Astrocyte (in vitro differentiated cells and primary cell): ENCODE results near the gene NECTIN1. TPM values are rescaled to one million over a fixed set of nuclear protein-coding genes. Genes with fewer than 3 reads are reported as not detected.
A peak's percentile ranks its signal among the peaks of the same experiment; 100 is the strongest.

Experiments used
- DNase-seq: peaks from one replicate; pipeline ENCODE4 v3.0.0-alpha.2; 2010; ENCODE audit warnings: low read depth
- FAIRE-seq: peaks from 2 replicates; lab custom pipeline; 2011; peaks lifted over from hg19 to GRCh38; lab: Jason Lieb, UNC
- H2AFZ ChIP-seq: 2 replicates; pipeline ENCODE4 v1.6.0; 2012; ENCODE audit warnings: low read depth, low read length, inconsistent platforms
- H3K27ac ChIP-seq: 2 replicates; pipeline ENCODE4 v1.5.1; 2011; ENCODE audit warnings: low read depth, low read length, inconsistent platforms
- H3K27me3 ChIP-seq: 2 replicates; pipeline ENCODE4 v1.6.0; 2011; ENCODE audit warnings: low read length, inconsistent platforms; ENCODE audit not compliant: insufficient read depth
- H3K36me3 ChIP-seq: 2 replicates; pipeline ENCODE4 v1.5.1; 2011; ENCODE audit warnings: low read length, inconsistent platforms; ENCODE audit not compliant: insufficient read depth
- H3K4me1 ChIP-seq: 2 replicates; pipeline ENCODE4 v1.5.1; 2011; ENCODE audit warnings: low read length, inconsistent platforms; ENCODE audit not compliant: insufficient read depth
- H3K4me2 ChIP-seq: 2 replicates; pipeline ENCODE4 v1.6.0; 2012; ENCODE audit warnings: low read length, inconsistent platforms
- H3K4me3 ChIP-seq: 2 replicates; pipeline ENCODE4 v1.5.1; 2011; ENCODE audit warnings: low read depth, mild to moderate bottlenecking, low read length, inconsistent platforms; ENCODE audit not compliant: insufficient read depth
- H3K79me2 ChIP-seq: 2 replicates; pipeline ENCODE4 v1.6.0; 2012; ENCODE audit warnings: mild to moderate bottlenecking, low read length, inconsistent platforms; ENCODE audit not compliant: insufficient read depth
- H3K9ac ChIP-seq: 2 replicates; pipeline ENCODE4 v1.6.0; 2012; ENCODE audit warnings: mild to moderate bottlenecking, low read length, inconsistent platforms
- H3K9me3 ChIP-seq: 2 replicates; pipeline ENCODE4 v1.5.1; 2012; ENCODE audit warnings: low read depth, mild to moderate bottlenecking, low read length, inconsistent platforms; ENCODE audit not compliant: insufficient read depth
- H4K20me1 ChIP-seq: 2 replicates; pipeline ENCODE4 v1.6.0; 2012; ENCODE audit warnings: low read length, inconsistent platforms; ENCODE audit not compliant: insufficient read depth
- H3K27ac Mint-ChIP-seq: one replicate; pipeline ENCODE4 v1.8.0; 2021; ENCODE audit warnings: mild to moderate bottlenecking, mixed read lengths; ENCODE audit not compliant: unreplicated experiment
- H3K27me3 Mint-ChIP-seq: one replicate; pipeline ENCODE4 v1.8.0; 2021; ENCODE audit warnings: low read depth, mixed read lengths; ENCODE audit not compliant: unreplicated experiment
- H3K36me3 Mint-ChIP-seq: one replicate; pipeline ENCODE4 v1.8.0; 2021; ENCODE audit warnings: low read depth, mixed read lengths; ENCODE audit not compliant: unreplicated experiment
- H3K4me1 Mint-ChIP-seq: one replicate; pipeline ENCODE4 v1.8.0; 2021; ENCODE audit warnings: low read depth, mixed read lengths; ENCODE audit not compliant: unreplicated experiment
- H3K4me3 Mint-ChIP-seq: one replicate; pipeline ENCODE4 v1.8.0; 2021; ENCODE audit warnings: mild to moderate bottlenecking, moderate library complexity, mixed read lengths; ENCODE audit not compliant: unreplicated experiment
- H3K9me3 Mint-ChIP-seq: one replicate; pipeline ENCODE4 v1.8.0; 2021; ENCODE audit warnings: mild to moderate bottlenecking, mixed read lengths; ENCODE audit not compliant: unreplicated experiment
- CTCF ChIP-seq: IDR thresholded peaks from 2 replicates; pipeline ENCODE4 v1.5.1; 2011; ENCODE audit warnings: low read depth, mild to moderate bottlenecking, inconsistent platforms, low read length, moderate library complexity; ENCODE audit not compliant: insufficient read depth
- EZH2 ChIP-seq: IDR thresholded peaks from 2 replicates; pipeline ENCODE4 v1.6.1; 2012; ENCODE audit warnings: mild to moderate bottlenecking, low read length, inconsistent platforms; ENCODE audit not compliant: insufficient read depth
- total RNA-seq: library from RNA; stranded (reverse); gene quantifications from 2 replicates; pipeline ENCODE4 v1.2.1, GENCODE V29; 2021

Gene NECTIN1
- total RNA-seq, 1 donor from 2014 or later, result 17.7 TPM

- Histone ChIP-seq H3K4me1 (peaks cover 21% of the 10 kb centered on the region), H2AFZ (peak overlapping the region; percentile 84), H3K4me2 (peak overlapping the region; percentile 97), H3K9ac (peak overlapping the region; percentile 78), H3K36me3 (no peaks in the 10 kb centered on the region), H3K9me3 (no peaks in the 10 kb centered on the region), H4K20me1 (peaks cover 36% of the 10 kb centered on the region), H3K27me3 (peaks cover 6% of the 10 kb centered on the region), H3K79me2 (peaks cover 36% of the 10 kb centered on the region), H3K27ac (no peak overlapping the region), H3K4me3 (peak overlapping the region; percentile 71)
- TF ChIP-seq CTCF (no peak), EZH2 (no peak)
- Mint-ChIP-seq H3K27ac (no peak overlapping the region), H3K27me3 (peaks cover 54% of the 10 kb centered on the region), H3K4me3 (peak overlapping the region; percentile 82), H3K9me3 (peaks cover 2% of the 10 kb centered on the region), H3K4me1 (no peaks in the 10 kb centered on the region), H3K36me3 (peaks cover 2% of the 10 kb centered on the region)
- no peak for DNase-seq
- no peak for FAIRE-seq
These were observed 554 bp upstream of the NECTIN1 start for GRCh38 chr11:119729581-119729927.

- Mint-ChIP-seq H3K36me3 (no peaks in the 10 kb centered on the region), H3K9me3 (peaks cover under 1% of the 10 kb centered on the region), H3K27me3 (peaks cover 52% of the 10 kb centered on the region), H3K4me3 (peak overlapping the region; percentile 96), H3K27ac (peak overlapping the region; percentile 85), H3K4me1 (no peaks in the 10 kb centered on the region)
- TF ChIP-seq CTCF, result no peak
- no peak for TF ChIP-seq EZH2
- DNase-seq (no peak), FAIRE-seq (no peak)
- H3K4me1 ChIP-seq, result peaks cover 21% of the 10 kb centered on the region
- H3K9me3 ChIP-seq, result no peaks in the 10 kb centered on the region
- H2AFZ ChIP-seq, result peak overlapping the region; percentile 77
- no peaks in the 10 kb centered on the region for H3K36me3 ChIP-seq
- H3K27ac ChIP-seq, result no peak overlapping the region
- H3K4me2 ChIP-seq, result peak overlapping the region; percentile 97
- peak overlapping the region; percentile 71 for H3K4me3 ChIP-seq
- H3K79me2 ChIP-seq, result peaks cover 47% of the 10 kb centered on the region
- H4K20me1 ChIP-seq, result peaks cover 49% of the 10 kb centered on the region
- peaks cover 4% of the 10 kb centered on the region for H3K27me3 ChIP-seq
- H3K9ac ChIP-seq, result peak overlapping the region; percentile 76
These were observed 781 bp downstream of the NECTIN1 start for GRCh38 chr11:119728211-119728626.

GRCh38 chr11:119727523-119728151, 1.4 kb downstream of the NECTIN1 start:
- peaks cover 47% of the 10 kb centered on the region for H3K79me2 ChIP-seq
- no peaks in the 10 kb centered on the region for H3K4me1 Mint-ChIP-seq
- H3K36me3 Mint-ChIP-seq, result no peaks in the 10 kb centered on the region

More at GRCh38 chr11:119727523-119728151, 1.4 kb downstream of the NECTIN1 start:
- Histone ChIP-seq H2AFZ (peak overlapping the region; percentile 77), H3K4me1 (peaks cover 21% of the 10 kb centered on the region), H3K9me3 (no peaks in the 10 kb centered on the region), H3K36me3 (no peaks in the 10 kb centered on the region), H3K27ac (no peak overlapping the region), H3K4me3 (peak overlapping the region; percentile 71), H3K27me3 (peaks cover 2% of the 10 kb centered on the region), H3K9ac (peak overlapping the region; percentile 76), H4K20me1 (peaks cover 55% of the 10 kb centered on the region), H3K4me2 (peak overlapping the region; percentile 97)
- DNase-seq (no peak), FAIRE-seq (no peak)
- peak overlapping the region; percentile 96 for H3K4me3 Mint-ChIP-seq
- peak overlapping the region; percentile 85 for H3K27ac Mint-ChIP-seq
- TF ChIP-seq EZH2, result no peak
- TF ChIP-seq CTCF, result no peak
- H3K27me3 Mint-ChIP-seq, result peaks cover 49% of the 10 kb centered on the region
- H3K9me3 Mint-ChIP-seq, result no peaks in the 10 kb centered on the region
